Astrocyte (in vitro differentiated cells and primary cell): Measurements from ENCODE around the gene MPV17.
A peak's percentile ranks its signal among the peaks of the same experiment; 100 is the strongest.

Experiments
- CTCF ChIP-seq: IDR thresholded peaks from 2 replicates; pipeline ENCODE4 v1.5.1; 2011; ENCODE audit warnings: low read depth, mild to moderate bottlenecking, inconsistent platforms, low read length, moderate library complexity; ENCODE audit not compliant: insufficient read depth
- EZH2 ChIP-seq: IDR thresholded peaks from 2 replicates; pipeline ENCODE4 v1.6.1; 2012; ENCODE audit warnings: mild to moderate bottlenecking, low read length, inconsistent platforms; ENCODE audit not compliant: insufficient read depth

- TF ChIP-seq CTCF (no peak), EZH2 (peak; percentile 85)
Measured at GRCh38 chr2:27306573-27307286, 16.2 kb downstream of the MPV17 start.
